HepG2 (cell line): Measurements from ENCODE around the gene CNEP1R1. TPM values are rescaled to one million over a fixed set of nuclear protein-coding genes. Genes with fewer than 3 reads are reported as not detected.
A peak's percentile ranks its signal among the peaks of the same experiment; 100 is the strongest.

Experiments used
- FOXM1 ChIP-seq: sonication (generic); formaldehyde crosslinking; IDR thresholded peaks from 2 replicates; pipeline ENCODE4 v1.5.0; 2020; ENCODE audit warnings: missing genetic modification reagents
- GLMP ChIP-seq: sonication (generic); formaldehyde crosslinking; IDR thresholded peaks from 2 replicates; pipeline ENCODE4 v1.9.0; 2021; ENCODE audit warnings: missing genetic modification reagents, mild to moderate bottlenecking, borderline replicate concordance
- KDM4B ChIP-seq: sonication (generic); formaldehyde crosslinking; IDR thresholded peaks from 2 replicates; pipeline ENCODE4 v1.4.0; 2020; ENCODE audit warnings: missing genetic modification reagents
- NFE2L1 ChIP-seq: sonication (generic); formaldehyde crosslinking; IDR thresholded peaks from 2 replicates; pipeline ENCODE4 v1.4.0; 2020; ENCODE audit warnings: missing genetic modification reagents, mild to moderate bottlenecking, borderline replicate concordance
- PBX2 ChIP-seq: IDR thresholded peaks from 2 replicates; pipeline ENCODE4 v1.6.1; 2016; ENCODE audit warnings: control low read depth
- PTBP1 ChIP-seq: fragments of 200-400 bp; formaldehyde crosslinking; IDR thresholded peaks from 2 replicates; pipeline ENCODE4 v1.6.1; 2018; ENCODE audit warnings: low read length, low read depth; ENCODE audit not compliant: poor library complexity, severe bottlenecking
- SMYD3 ChIP-seq: sonication (generic); formaldehyde crosslinking; IDR thresholded peaks from 2 replicates; pipeline ENCODE4 v1.8.1; 2023; ENCODE audit warnings: mild to moderate bottlenecking, missing genetic modification reagents
- TBX3 ChIP-seq: fragments of 450-650 bp; IDR thresholded peaks from 2 replicates; pipeline ENCODE4 v1.6.1; 2017; ENCODE audit warnings: antibody characterized with exemption, mild to moderate bottlenecking, inconsistent platforms, borderline replicate concordance
- TCF7 ChIP-seq: sonication (generic); IDR thresholded peaks from 2 replicates; pipeline ENCODE4 v1.6.1; 2016; ENCODE audit warnings: antibody characterized with exemption, low read depth
- ZMYM3 ChIP-seq: sonication (generic); formaldehyde crosslinking; IDR thresholded peaks from 2 replicates; pipeline ENCODE4 v1.5.1; 2020; ENCODE audit warnings: mild to moderate bottlenecking, missing genetic modification reagents
- ZNF121 ChIP-seq: sonication (generic); formaldehyde crosslinking; IDR thresholded peaks from 2 replicates; pipeline ENCODE4 v1.5.0; 2020; ENCODE audit warnings: mild to moderate bottlenecking, missing genetic modification reagents
- ZNF24 ChIP-seq: fragments of 450-650 bp; IDR thresholded peaks from 2 replicates; pipeline ENCODE4 v1.6.1; 2017; ENCODE audit warnings: antibody characterized with exemption, mild to moderate bottlenecking
- ZNF3 ChIP-seq: IDR thresholded peaks from 2 replicates; pipeline ENCODE4 v1.7.0; 2017; ENCODE audit warnings: inconsistent platforms
- ZNF367 ChIP-seq: sonication (generic); formaldehyde crosslinking; IDR thresholded peaks from 2 replicates; pipeline ENCODE4 v1.4.0; 2020; ENCODE audit warnings: missing genetic modification reagents, borderline replicate concordance
- ZNF770 ChIP-seq: sonication (generic); formaldehyde crosslinking; IDR thresholded peaks from 2 replicates; pipeline ENCODE4 v1.5.0; 2020; ENCODE audit warnings: mild to moderate bottlenecking, missing genetic modification reagents
- polyA plus RNA-seq, 8 experiments: library from polyadenylated mRNA; depleted of rRNA in 3 of 8; stranded (reverse) in 7 of 8; unstranded in 1 of 8; fragments of >200 nt; fragmentation: Illumina TruSeq in 4 of 8; extraction: Trizol in 4 of 8; gene quantifications; 2 replicates each; pipeline versions ENCODE4 v1.2.1 to v1.2.3, GENCODE V29; 2011 to 2016; ENCODE audit warnings: low read depth in 4 of 8, missing spikeins in 1 of 8, mixed read lengths in 1 of 8; ENCODE audit not compliant: insufficient read depth in 1 of 8
- total RNA-seq, 5 experiments: library from RNA; depleted of rRNA; stranded (reverse); fragments of >200 nt; fragmentation: Illumina TruSeq; extraction: Trizol; gene quantifications; 2 replicates each; pipeline ENCODE4 v1.2.3, GENCODE V29; 2016; ENCODE audit warnings: low read depth in 1 of 5
- TF ChIP-seq, protein P1 (sequence below): sonication (generic); formaldehyde crosslinking; IDR thresholded peaks from 2 replicates; pipeline ENCODE4 v1.8.0; 2022; ENCODE audit warnings: mild to moderate bottlenecking, missing genetic modification reagents, moderate library complexity
- TF ChIP-seq, protein P2 (sequence below): sonication (generic); formaldehyde crosslinking; IDR thresholded peaks from 2 replicates; pipeline ENCODE4 v1.5.0; 2020; ENCODE audit warnings: missing genetic modification reagents
- TF ChIP-seq, protein P3 (sequence below): IDR thresholded peaks from 2 replicates; pipeline ENCODE4 v1.6.1; 2016; ENCODE audit warnings: low read depth, control low read depth
- TF ChIP-seq, protein P4 (sequence below): sonication (generic); formaldehyde crosslinking; IDR thresholded peaks from 2 replicates; pipeline ENCODE4 v1.4.0; 2020; ENCODE audit warnings: missing genetic modification reagents

The CNEP1R1 gene
- total and polyA plus RNA-seq, 2 of the 13 experiments (the other 11 are each of a cell fraction or from before 2014, with no cell fraction given), result 23.6 to 26.8 TPM

GRCh38 chr16:50035468-50035992 is 10.5 kb downstream of the CNEP1R1 start (continued):
- TF ChIP-seq PBX2 (CRISPR knock-in tag) (no peak), ZNF770 (CRISPR knock-in tag) (no peak), KDM4B (CRISPR knock-in tag) (no peak), GLMP (CRISPR knock-in tag) (no peak), ZNF121 (CRISPR knock-in tag) (no peak), TBX3 (peak; percentile 56; the same call in 1 of the 2 replicates), TCF7 (peak; percentile 73), ZMYM3 (CRISPR knock-in tag) (no peak), FOXM1 (no peak), ZNF367 (CRISPR knock-in tag) (no peak), NFE2L1 (CRISPR knock-in tag) (no peak), PTBP1 (no peak), SMYD3 (CRISPR knock-in tag) (no peak), ZNF24 (peak; percentile 78; the same call in 1 of the 2 replicates), ZNF3 (CRISPR knock-in tag) (no peak)
- TF ChIP-seq, protein P1, sequence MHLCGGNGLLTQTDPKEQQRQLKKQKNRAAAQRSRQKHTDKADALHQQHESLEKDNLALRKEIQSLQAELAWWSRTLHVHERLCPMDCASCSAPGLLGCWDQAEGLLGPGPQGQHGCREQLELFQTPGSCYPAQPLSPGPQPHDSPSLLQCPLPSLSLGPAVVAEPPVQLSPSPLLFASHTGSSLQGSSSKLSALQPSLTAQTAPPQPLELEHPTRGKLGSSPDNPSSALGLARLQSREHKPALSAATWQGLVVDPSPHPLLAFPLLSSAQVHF (CRISPR knock-in tag), result no peak
- TF ChIP-seq, protein P2, sequence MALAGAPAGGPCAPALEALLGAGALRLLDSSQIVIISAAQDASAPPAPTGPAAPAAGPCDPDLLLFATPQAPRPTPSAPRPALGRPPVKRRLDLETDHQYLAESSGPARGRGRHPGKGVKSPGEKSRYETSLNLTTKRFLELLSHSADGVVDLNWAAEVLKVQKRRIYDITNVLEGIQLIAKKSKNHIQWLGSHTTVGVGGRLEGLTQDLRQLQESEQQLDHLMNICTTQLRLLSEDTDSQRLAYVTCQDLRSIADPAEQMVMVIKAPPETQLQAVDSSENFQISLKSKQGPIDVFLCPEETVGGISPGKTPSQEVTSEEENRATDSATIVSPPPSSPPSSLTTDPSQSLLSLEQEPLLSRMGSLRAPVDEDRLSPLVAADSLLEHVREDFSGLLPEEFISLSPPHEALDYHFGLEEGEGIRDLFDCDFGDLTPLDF (CRISPR knock-in tag), result no peak
- TF ChIP-seq, protein P3, sequence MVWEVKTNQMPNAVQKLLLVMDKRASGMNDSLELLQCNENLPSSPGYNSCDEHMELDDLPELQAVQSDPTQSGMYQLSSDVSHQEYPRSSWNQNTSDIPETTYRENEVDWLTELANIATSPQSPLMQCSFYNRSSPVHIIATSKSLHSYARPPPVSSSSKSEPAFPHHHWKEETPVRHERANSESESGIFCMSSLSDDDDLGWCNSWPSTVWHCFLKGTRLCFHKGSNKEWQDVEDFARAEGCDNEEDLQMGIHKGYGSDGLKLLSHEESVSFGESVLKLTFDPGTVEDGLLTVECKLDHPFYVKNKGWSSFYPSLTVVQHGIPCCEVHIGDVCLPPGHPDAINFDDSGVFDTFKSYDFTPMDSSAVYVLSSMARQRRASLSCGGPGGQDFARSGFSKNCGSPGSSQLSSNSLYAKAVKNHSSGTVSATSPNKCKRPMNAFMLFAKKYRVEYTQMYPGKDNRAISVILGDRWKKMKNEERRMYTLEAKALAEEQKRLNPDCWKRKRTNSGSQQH (CRISPR knock-in tag), result no peak
- TF ChIP-seq, protein P4, sequence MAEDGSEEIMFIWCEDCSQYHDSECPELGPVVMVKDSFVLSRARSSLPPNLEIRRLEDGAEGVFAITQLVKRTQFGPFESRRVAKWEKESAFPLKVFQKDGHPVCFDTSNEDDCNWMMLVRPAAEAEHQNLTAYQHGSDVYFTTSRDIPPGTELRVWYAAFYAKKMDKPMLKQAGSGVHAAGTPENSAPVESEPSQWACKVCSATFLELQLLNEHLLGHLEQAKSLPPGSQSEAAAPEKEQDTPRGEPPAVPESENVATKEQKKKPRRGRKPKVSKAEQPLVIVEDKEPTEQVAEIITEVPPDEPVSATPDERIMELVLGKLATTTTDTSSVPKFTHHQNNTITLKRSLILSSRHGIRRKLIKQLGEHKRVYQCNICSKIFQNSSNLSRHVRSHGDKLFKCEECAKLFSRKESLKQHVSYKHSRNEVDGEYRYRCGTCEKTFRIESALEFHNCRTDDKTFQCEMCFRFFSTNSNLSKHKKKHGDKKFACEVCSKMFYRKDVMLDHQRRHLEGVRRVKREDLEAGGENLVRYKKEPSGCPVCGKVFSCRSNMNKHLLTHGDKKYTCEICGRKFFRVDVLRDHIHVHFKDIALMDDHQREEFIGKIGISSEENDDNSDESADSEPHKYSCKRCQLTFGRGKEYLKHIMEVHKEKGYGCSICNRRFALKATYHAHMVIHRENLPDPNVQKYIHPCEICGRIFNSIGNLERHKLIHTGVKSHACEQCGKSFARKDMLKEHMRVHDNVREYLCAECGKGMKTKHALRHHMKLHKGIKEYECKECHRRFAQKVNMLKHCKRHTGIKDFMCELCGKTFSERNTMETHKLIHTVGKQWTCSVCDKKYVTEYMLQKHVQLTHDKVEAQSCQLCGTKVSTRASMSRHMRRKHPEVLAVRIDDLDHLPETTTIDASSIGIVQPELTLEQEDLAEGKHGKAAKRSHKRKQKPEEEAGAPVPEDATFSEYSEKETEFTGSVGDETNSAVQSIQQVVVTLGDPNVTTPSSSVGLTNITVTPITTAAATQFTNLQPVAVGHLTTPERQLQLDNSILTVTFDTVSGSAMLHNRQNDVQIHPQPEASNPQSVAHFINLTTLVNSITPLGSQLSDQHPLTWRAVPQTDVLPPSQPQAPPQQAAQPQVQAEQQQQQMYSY (CRISPR knock-in tag), result no peak
